HG02571 (cell line): ENCODE measurements around the gene ATF7IP.
"Not testable (repeated sequence)": the region's sequence is repeated elsewhere in the genome, so short reads cannot be mapped to it uniquely, and the experiment has no call there.

ENCODE experiments used
- ATAC-seq: cut with Tn5 transposase; IDR thresholded peaks from one replicate; pipeline ENCODE4 v1.9.1; 2021; ENCODE audit warnings: mild to moderate bottlenecking, moderate library complexity; ENCODE audit not compliant: unreplicated experiment

Gene ATF7IP

GRCh38 chr12:14373217-14373616 lies 7.7 kb downstream of the ATF7IP start:
- ATAC-seq: no peak

DNA sequence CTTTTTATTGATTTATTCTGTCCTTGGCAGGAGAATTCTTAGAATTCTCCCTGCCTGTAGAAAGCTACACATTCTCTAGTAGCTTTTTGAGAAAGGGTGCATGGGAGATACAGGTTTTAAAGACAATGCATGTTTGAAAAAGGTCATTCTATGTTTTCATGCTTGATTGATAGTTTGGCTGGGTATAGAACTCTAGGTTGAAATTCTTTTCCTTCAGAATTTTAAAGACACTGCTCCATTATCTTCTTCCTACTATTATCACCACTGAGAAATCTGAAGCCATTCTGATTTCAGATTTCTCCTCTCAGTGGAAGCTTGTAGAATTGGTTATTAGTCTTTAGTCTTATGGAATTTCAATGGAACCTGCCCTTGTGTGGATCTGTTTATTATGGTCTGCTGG lies 14.0 kb downstream of the ATF7IP start:
- no peak for ATAC-seq

GRCh38 chr12:14384783-14385638 lies 19.5 kb downstream of the ATF7IP start:
- peak; percentile 90 for ATAC-seq

DNA sequence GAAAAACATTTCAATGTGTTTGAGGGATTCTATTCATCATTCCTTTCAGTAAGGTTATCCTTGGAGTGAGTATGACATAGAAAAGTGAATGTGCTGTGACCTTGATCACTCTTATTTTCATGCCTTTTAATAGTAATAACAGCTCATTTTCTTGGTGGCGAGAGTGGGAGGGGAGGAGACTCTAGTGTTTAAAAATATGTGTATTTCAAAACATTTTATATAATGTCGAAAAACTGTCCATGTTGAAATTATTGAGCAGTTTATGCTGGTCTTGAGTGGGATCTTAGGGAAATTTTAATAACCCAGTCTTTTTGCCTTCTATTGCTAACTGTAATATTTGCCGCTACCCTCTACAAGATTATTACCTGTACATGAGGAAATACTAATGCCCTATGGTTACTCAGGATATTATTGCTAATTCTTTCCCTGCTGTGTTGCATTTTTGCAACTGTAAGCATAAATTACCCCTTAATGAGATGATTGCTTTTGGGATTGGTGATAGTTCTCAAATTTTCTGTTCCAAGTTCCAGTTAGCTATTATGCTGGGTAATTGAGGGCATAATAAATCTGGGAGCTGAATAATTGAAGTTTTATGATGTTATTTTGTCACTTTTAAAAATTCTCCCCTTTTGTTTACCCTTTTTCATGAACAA lies 21.9 kb downstream of the ATF7IP start:
- ATAC-seq: no peak

GRCh38 chr12:14390449-14390848 lies 25.0 kb downstream of the ATF7IP start:
- ATAC-seq: no peak

DNA sequence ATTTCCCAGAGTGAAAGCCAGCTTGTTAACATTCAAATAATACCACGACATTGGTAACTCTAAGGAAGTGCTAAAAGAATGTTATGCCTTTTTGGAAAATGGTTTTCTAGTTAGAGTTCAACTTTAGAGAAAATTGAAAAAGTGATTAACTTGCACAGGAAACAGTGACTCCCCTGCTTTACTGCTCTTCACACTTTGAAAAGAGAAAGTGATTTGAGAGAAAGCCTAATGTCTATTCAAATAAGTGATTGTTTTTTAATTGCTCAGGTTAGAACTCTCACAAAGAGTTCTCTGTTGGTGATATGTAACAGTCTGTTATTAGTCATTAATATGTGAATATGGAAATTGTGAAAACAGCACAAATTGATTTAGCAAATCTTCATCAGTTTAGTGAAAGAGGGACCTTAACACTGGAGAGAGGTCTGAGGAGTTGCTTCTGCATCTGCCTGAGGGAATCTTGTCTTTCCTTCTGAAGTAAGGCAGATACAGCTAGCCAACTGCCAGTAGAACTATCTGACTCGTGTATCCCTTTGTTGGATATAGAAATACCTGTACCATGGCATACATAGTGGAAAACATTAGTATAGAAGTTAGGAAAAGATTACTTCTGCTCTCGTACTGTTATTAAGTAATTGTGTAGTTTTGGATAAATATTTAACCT lies 25.5 kb downstream of the ATF7IP start:
- ATAC-seq: no peak

GRCh38 chr12:14393751-14394150 lies 28.3 kb downstream of the ATF7IP start:
- ATAC-seq: no peak

- peak; percentile 74 for ATAC-seq
Measured at GRCh38 chr12:14394317-14395073, 29.0 kb downstream of the ATF7IP start.

DNA sequence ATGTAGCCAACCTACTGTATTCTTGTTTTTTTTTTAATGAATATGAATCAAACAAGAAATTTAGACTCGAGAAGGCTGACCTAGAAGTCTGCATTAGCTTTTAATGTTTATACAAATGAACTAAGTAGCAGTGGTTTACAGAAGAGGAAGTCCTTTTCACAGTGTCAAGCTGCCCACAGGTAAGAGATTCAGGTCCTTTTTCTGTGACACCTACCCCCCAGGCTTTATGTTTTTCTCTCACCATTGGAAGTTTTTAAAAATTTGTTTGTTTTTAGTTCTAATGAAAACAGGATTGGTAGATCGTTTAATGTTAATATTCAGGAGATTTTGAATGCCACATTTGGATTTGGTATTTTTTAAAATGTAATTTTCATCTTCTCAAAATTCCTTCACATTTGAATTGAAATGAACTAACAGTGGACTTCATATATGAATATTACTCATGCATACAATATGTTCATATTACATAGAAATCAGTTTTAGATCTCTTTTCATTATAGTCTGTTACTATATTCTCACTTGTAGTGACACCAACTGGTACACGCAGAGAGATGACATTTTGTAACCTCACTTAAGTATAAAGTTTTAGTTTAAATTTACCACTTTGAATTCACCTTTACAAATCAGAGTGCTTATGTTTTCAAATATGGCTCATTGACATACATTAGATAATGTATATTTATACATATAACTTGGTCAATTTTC lies 29.7 kb downstream of the ATF7IP start:
- peak; percentile 47 for ATAC-seq

DNA sequence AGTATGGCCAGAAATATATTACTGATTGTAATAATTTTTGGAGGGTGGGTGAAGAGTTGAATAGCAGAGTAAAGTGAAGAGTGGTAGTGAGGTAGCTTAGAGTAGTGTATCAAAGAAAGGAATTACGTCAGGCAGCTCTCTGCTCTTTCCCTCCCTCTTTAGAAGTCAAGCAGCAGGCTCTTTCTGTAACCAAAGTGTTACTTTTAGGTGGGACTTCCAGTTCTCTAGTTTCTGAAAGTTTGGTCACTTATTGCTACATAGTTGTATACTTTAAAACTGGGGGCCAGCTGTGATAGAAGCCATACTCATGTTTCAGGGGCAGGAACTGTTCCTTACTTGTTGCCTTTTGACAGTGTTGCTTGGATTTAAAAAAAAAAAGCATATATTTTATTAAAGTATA lies 30.6 kb downstream of the ATF7IP start:
- ATAC-seq: peak; percentile 43

DNA sequence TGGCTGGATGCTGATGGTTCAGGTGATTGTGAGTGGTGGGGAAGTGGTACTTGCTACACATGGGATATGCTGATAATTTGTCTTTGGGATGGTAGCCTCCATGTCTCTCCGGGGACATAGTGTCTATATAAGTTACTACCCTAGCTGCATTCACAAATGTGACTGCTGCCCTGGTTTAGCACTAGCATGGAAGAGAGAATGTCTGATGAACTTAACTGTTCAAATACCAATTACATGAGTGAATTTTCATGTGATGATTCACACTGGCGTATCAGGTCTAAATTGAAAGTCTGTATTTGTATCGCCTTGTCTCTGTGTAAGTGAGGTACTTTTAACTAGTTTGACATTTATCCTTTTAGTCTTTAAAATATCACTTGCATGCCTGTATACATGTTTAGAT lies 34.4 kb downstream of the ATF7IP start:
- ATAC-seq: no peak

DNA sequence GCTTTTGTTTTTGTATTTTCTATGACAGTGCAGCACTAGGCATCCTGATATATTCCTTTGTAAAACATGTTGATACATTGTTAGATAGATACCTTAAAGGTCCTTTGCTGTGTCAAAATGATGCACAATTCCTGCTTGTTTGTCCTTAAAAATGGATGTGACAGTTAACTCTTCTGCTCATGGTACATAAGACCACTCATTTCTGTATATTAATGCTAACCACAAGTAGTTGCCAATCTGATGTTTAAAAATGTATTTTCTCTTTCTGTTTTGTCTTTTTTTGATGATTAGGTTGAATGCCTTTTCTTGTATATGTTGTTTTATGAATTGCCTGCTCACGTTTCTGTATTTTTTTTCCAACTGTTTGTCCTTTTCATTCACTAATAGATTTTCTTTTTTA lies 35.1 kb downstream of the ATF7IP start:
- ATAC-seq: no peak

GRCh38 chr12:14401267-14401666 lies 35.8 kb downstream of the ATF7IP start:
- not testable (repeated sequence) for ATAC-seq

DNA sequence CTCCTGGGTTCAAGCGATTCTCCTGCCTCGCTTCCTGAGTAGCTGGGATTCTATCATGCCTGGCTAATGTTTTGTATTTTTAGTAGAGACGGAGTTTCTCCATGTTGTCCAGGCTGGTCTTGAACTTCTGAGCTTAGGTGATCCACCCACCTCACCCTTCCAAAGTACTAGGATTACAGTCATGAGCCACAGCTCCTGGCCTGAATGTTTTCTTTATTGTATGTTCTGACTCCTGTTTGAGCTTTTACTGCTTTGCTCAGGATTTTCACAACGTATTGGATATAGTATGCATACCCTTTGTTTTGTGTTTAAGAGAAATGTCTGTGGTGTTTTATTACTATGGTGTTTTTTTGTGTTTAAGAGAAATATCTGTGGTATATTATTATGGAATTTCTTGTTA lies 37.2 kb downstream of the ATF7IP start:
- no peak for ATAC-seq

DNA sequence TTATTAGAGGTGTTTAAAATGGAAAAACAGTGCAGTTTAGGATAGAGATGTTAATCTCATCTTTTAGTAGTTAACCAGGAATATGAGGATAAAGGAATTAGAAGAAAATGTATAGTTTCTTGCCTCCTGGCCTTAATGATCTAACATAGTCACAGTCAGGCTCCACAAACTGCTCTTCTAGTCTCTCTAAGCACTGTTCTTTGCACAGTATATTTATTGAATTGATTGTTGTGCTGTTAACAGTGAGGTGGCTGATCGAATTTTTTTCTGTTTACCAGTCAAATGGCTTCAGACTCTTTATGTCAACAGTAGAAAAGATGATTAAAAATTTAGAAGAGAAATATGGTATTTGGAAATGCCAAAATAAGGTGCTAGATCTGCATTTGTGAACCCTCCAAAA lies 37.8 kb downstream of the ATF7IP start:
- no peak for ATAC-seq

DNA sequence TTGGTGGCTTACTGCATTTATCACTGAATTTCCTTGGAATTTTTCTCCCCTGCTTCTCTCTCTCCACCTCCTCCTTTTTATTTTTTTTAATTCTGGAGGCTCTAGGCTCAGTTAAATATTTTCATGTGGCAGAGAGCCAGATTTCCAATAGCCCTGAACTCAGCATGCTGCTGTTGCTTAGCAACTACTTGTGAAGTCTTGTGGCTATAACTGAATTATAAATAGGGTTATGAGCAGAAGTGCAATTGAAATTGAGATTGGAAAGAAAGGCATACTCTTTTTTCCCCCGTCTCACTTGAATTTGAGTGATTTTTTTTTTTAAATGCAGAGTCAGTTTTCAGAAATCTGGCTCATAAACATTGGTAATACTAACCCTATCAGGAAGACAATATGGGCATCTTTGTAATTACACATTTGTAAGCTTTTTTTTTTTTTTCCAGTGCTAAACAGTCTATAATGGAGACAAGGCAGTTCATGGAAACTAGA lies 38.3 kb downstream of the ATF7IP start:
- ATAC-seq: no peak

DNA sequence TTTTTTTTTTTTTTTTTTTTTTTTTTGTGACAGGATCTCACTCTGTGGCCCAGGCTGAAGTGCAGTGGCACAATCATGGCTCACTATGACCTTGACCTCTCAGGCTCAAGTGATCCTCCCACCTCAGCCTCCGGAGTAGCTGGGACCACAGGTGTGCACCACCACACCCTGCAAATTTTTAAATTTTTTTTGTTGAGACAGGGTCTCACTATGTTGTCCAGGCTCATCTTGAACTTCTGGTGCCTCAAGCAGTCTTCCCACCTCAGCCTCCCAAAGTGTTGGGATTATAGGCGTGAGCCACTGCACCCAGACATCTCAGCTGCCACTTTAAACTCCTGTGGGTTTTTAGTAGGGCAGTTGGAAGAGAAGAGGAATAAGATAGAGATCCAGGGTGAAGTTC lies 39.9 kb downstream of the ATF7IP start:
- ATAC-seq: not testable (repeated sequence)

DNA sequence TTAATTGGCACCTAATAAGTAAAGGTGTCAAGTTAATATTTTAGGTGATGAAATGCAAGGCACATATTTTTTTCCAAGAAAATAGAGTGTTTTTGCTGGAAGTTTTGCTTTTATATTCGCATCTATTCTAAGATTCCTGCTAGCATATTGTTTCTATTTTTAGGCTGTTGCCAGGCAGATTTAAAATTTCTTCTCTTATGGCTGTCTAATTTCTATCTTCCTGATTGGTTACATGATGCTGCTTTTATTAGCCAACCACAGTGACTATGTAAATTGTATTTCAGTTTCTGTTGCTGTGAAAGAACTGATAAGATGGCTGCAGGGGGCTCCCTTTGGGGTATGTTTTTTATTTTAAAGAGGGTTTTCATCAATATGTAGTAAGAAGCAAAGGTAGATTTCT lies 42.7 kb downstream of the ATF7IP start:
- no peak for ATAC-seq

DNA sequence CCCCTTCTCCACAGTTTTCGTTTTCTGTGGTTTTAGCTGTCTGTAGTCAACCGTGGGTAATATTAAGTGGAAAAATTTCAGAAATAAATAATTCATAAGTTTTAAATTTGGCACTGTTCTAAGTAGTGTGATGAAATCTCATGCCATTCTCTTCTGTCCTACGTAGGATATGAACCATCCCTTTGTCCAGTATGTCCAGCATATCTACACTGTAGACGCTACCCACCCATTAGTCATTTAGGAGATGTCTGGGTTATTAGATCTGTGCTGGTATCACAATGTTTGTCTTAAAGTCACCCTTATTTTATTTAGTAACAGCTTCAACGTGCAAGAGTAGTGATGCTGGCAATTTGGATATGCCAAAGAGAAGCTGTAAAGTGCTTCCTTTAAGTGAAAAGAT lies 44.7 kb downstream of the ATF7IP start:
- no peak for ATAC-seq

DNA sequence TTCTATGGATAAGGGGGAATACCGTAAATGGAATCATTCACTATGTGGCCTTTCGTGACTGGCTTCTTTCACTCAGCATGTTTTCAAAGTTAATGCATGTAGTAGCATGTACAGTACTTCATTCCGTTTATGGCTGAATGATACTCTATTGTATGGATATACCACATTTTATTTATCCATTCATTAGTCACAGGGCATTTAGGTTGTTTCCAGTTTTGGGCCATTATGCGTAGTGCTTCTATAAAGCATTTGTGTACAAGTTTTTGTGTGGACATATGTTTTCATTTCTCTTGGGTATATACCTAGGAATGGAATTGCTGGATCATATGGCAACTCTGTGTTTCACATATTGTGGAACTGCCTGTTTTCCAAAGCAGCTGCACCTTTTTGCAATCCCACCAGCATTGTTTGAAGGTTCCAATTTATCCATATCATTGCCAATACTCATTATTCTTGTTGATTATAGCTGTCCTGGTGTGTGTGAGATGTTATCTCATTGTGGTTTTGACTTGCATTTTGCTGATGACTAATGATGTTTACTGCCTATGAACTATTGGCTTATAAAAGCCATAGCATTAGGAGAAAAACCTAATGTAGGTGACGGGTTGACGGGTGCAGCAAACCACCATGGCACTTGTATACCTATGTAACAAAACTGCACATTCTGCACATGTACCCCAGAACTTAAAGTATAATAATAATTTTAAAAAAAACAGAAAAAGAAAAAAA lies 45.5 kb downstream of the ATF7IP start:
- ATAC-seq: no peak
